ENCODE data around the gene PKN2. TPM values are rescaled to one million over a fixed set of nuclear protein-coding genes. Genes with fewer than 3 reads are reported as not detected.
"Not testable (repeated sequence)": the region's sequence is repeated elsewhere in the genome, so short reads cannot be mapped to it uniquely, and the experiment has no call there.

PKN2 gene
- total and polyA plus RNA-seq, 7 donors: 6.2 to 21.2 (median 16.7) TPM

GRCh38 chr1:88701275-88701674 lies 17.2 kb downstream of the PKN2 start:
- TF ChIP-seq CTCF (IDR thresholded peaks at IDR 0.05): no peak
- H3K27me3 ChIP-seq (ENCODE audit: insufficient read depth in 3 of 3, low read length in 2 of 3): no peaks in the 10 kb centered on the region
- no peaks in the 10 kb centered on the region for H3K36me3 ChIP-seq (ENCODE audit: insufficient read depth in 1 of 2, low read depth in 1 of 2)
- intact Hi-C loops (cut with DNase I): no loop called here
- no peak overlapping the region for H3K4me3 ChIP-seq
- H3K4me1 ChIP-seq: peaks cover 20% of the 10 kb centered on the region
- no peaks in the 10 kb centered on the region for H3K9me3 ChIP-seq
- DNase-seq (no peak), ATAC-seq (no peak)
- H3K27ac ChIP-seq: no peak overlapping the region
- 55 to 72% (median 69%) methylated on average over 2 of the region's 2 CpGs for WGBS, 3 donors

GRCh38 chr1:88701793-88702192 lies 17.7 kb downstream of the PKN2 start:
- intact Hi-C loops (cut with DNase I); ATAC-seq; H3K27me3 ChIP-seq (ENCODE audit: insufficient read depth in 3 of 3, low read length in 2 of 3); H3K9me3 ChIP-seq; H3K27ac ChIP-seq; H3K4me3 ChIP-seq; H3K36me3 ChIP-seq (ENCODE audit: insufficient read depth in 1 of 2, low read depth in 1 of 2): not testable (repeated sequence)
- H3K4me1 ChIP-seq: peaks cover 20% of the 10 kb centered on the region
- DNase-seq: peak in 1 of 2 donors; percentile 48
- WGBS, 3 donors: 88 to 95% (median 90%) methylated on average over 5 of the region's 5 CpGs

- peaks cover under 1% of the 10 kb centered on the region for H3K4me1 ChIP-seq
- intact Hi-C loops (cut with DNase I): no loop called here
- H3K9me3 ChIP-seq: no peaks in the 10 kb centered on the region
- no peak overlapping the region for H3K4me3 ChIP-seq
- H3K27me3 ChIP-seq (ENCODE audit: insufficient read depth in 3 of 3, low read length in 2 of 3): no peaks in the 10 kb centered on the region
- no peak overlapping the region for H3K27ac ChIP-seq
- whole genome bisulfite sequencing, 3 donors: 93 to 96% (median 95%) methylated on average over 2 of the region's 2 CpGs
- DNase-seq (no peak), ATAC-seq (no peak)
- peaks cover 0 to 13% of the 10 kb centered on the region in 2 donors for H3K36me3 ChIP-seq (ENCODE audit: insufficient read depth in 1 of 2, low read depth in 1 of 2)
- no peak for TF ChIP-seq CTCF (IDR thresholded peaks at IDR 0.05)
These were observed 23.9 kb downstream of the PKN2 start for GRCh38 chr1:88708011-88708410.

GRCh38 chr1:88712907-88713306 lies 28.8 kb downstream of the PKN2 start:
- intact Hi-C loops (cut with DNase I); H3K4me1 ChIP-seq; H3K27me3 ChIP-seq (ENCODE audit: insufficient read depth in 3 of 3, low read length in 2 of 3); DNase-seq; ATAC-seq; H3K9me3 ChIP-seq; H3K27ac ChIP-seq; H3K4me3 ChIP-seq: not testable (repeated sequence)
- peaks cover 0 to 13% of the 10 kb centered on the region in 2 donors for H3K36me3 ChIP-seq (ENCODE audit: insufficient read depth in 1 of 2, low read depth in 1 of 2)
- WGBS, 3 donors: 93 to 100% (median 100%) methylated on average over 1 of the region's 1 CpG

GRCh38 chr1:88716571-88716970 lies 32.5 kb downstream of the PKN2 start:
- H3K36me3 ChIP-seq (ENCODE audit: insufficient read depth in 1 of 2, low read depth in 1 of 2); H3K9me3 ChIP-seq; H3K27me3 ChIP-seq (ENCODE audit: insufficient read depth in 3 of 3, low read length in 2 of 3); H3K27ac ChIP-seq; H3K4me1 ChIP-seq; H3K4me3 ChIP-seq; DNase-seq; intact Hi-C loops (cut with DNase I); ATAC-seq: not testable (repeated sequence)
- 71 to 83% (median 81%) methylated on average over 2 of the region's 2 CpGs for WGBS, 3 donors

GRCh38 chr1:88722492-88722891 lies 38.4 kb downstream of the PKN2 start:
- ATAC-seq (no peak), DNase-seq (no peak)
- no peaks in the 10 kb centered on the region for H3K9me3 ChIP-seq
- no peaks in the 10 kb centered on the region for H3K36me3 ChIP-seq (ENCODE audit: insufficient read depth in 1 of 2, low read depth in 1 of 2)
- H3K27me3 ChIP-seq (ENCODE audit: insufficient read depth in 3 of 3, low read length in 2 of 3): no peaks in the 10 kb centered on the region
- H3K27ac ChIP-seq: no peak overlapping the region
- 94 to 97% (median 96%) methylated on average over 5 of the region's 5 CpGs for WGBS, 3 donors
- intact Hi-C loops (cut with DNase I): loop anchor here in 1 of 2 donors (5.0 kb wide), 1 partner anchor 35 kb away; no protein-coding TSS in a partner anchor
- no peak overlapping the region for H3K4me3 ChIP-seq
- TF ChIP-seq CTCF (IDR thresholded peaks at IDR 0.05): no peak
- H3K4me1 ChIP-seq: peaks cover 4% of the 10 kb centered on the region

All from psoas muscle (tissue), 8 donors.